Measurements from ENCODE around the gene CEP170B. TPM values are rescaled to one million over a fixed set of nuclear protein-coding genes. Genes with fewer than 3 reads are reported as not detected.

Gene CEP170B
- total and polyA plus RNA-seq, 2 of the 8 experiments (the other 6 are each of a cell fraction or from before 2014, with no cell fraction given), result 9.1 to 33.8 TPM

DNA sequence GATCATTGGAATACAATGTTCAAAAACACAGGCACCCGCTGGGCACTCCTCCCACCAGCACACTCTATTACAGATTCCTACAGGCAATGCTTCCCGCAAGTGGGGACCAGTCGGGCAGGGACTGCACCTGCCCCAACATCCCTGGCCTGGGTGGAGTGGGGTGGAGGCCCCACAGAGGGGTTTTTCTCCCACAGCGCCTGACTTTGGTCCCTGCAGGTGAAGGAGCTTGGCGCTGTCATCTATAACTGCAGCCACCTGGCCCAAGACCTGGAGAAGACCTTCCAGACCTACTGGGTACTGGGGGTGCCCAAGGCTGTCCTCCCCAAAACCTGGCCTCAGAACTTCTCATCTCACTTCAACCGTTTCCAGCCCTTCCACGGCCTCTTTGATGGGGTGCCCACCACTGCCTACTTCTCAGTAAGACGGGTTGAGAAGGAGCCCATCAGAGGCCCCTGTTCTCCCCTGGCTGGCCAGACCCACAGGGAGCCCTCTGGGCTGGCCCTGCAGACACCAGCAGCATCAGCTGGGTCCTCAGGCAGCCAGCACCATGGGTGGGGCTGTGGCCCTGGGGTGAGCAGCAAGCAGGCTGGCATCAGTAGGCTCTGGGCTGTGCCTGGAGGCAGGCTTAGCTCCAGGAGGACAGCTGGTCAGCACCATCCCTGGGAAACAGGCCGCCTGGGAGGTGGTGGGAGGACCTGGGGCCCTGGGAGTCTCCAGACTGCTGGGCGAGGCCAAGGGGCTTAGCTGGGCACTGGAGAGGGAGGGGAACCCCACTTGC lies 65.6 kb downstream of the CEP170B start (continued):
- TF ChIP-seq CHD7 (IDR thresholded peaks at IDR 0.05; ENCODE audit: insufficient replicate concordance, low read length) (no peak), SRF (IDR thresholded peaks at IDR 0.05; ENCODE audit: low read depth, low read length) (no peak), CHD2 (IDR thresholded peaks at IDR 0.05; ENCODE audit: low read length) (no peak), SUZ12 (IDR thresholded peaks at IDR 0.05; ENCODE audit: low read length) (no peak), FOSL1 (IDR thresholded peaks at IDR 0.05; ENCODE audit: insufficient read depth, low read depth, low read length) (no peak), CBX5 (IDR thresholded peaks at IDR 0.05; ENCODE audit: low read depth, low read length) (no peak), TEAD4 (IDR thresholded peaks at IDR 0.05; ENCODE audit: low read depth, low read length) (no peak)

All from H1 (cell line).